NCI-H1694 (cell line): ENCODE data around the gene ITGA8.
"Not testable (repeated sequence)": the region's sequence is repeated elsewhere in the genome, so short reads cannot be mapped to it uniquely, and the experiment has no call there.

Experiments
- DNase-seq: peaks from one replicate; lab custom pipeline; 2025; lab: John Stamatoyannopoulos, UW

The ITGA8 gene

GRCh38 chr10:15719899-15720634 is at the start of gene ITGA8:
Gene ITGA8, minus strand, starts transcription at chr10:15719922. Its CDS starts 151 bp downstream, at chr10:15719771.
- DNase-seq, result peak; percentile 26

GRCh38 chr10:15764892-15765454 is 45.3 kb upstream of the ITGA8 start:
- no peak for DNase-seq

- DNase-seq, result no peak
These were observed 43.3 kb upstream of the ITGA8 start for GRCh38 chr10:15763006-15763405.

GRCh38 chr10:15762239-15762638 is 42.5 kb upstream of the ITGA8 start:
- DNase-seq, result not testable (repeated sequence)

GRCh38 chr10:15761224-15761623 is 41.5 kb upstream of the ITGA8 start:
- not testable (repeated sequence) for DNase-seq

GRCh38 chr10:15760681-15761080 is 41.0 kb upstream of the ITGA8 start:
- DNase-seq, result no peak

GRCh38 chr10:15759265-15759664 is 39.5 kb upstream of the ITGA8 start:
- no peak for DNase-seq

- DNase-seq, result no peak
These were observed 38.9 kb upstream of the ITGA8 start for GRCh38 chr10:15758618-15759017.

- DNase-seq, result no peak
These were observed 35.2 kb upstream of the ITGA8 start for GRCh38 chr10:15754937-15755336.

GRCh38 chr10:15751046-15751445 is 31.3 kb upstream of the ITGA8 start:
- DNase-seq, result no peak

- no peak for DNase-seq
These were observed 28.4 kb upstream of the ITGA8 start for GRCh38 chr10:15748126-15748525.

- no peak for DNase-seq
These were observed 27.9 kb upstream of the ITGA8 start for GRCh38 chr10:15747632-15748031.

- DNase-seq, result no peak
These were observed 26.0 kb upstream of the ITGA8 start for GRCh38 chr10:15745751-15746150.

- no peak for DNase-seq
These were observed 24.6 kb upstream of the ITGA8 start for GRCh38 chr10:15744217-15744865.

GRCh38 chr10:15743443-15743842 is 23.7 kb upstream of the ITGA8 start:
- no peak for DNase-seq

- DNase-seq, result no peak
These were observed 23.1 kb upstream of the ITGA8 start for GRCh38 chr10:15742836-15743235.

- DNase-seq, result no peak
These were observed 22.4 kb upstream of the ITGA8 start for GRCh38 chr10:15742102-15742501.

GRCh38 chr10:15741581-15741980 is 21.9 kb upstream of the ITGA8 start:
- DNase-seq, result no peak

- DNase-seq, result no peak
These were observed 20.5 kb upstream of the ITGA8 start for GRCh38 chr10:15740261-15740660.

- DNase-seq, result no peak
These were observed 19.7 kb upstream of the ITGA8 start for GRCh38 chr10:15739254-15739970.

GRCh38 chr10:15738270-15738925 is 18.7 kb upstream of the ITGA8 start:
- DNase-seq, result no peak

- DNase-seq, result no peak
These were observed 17.9 kb upstream of the ITGA8 start for GRCh38 chr10:15737656-15738055.
